ENCODE results near the gene SCEL. TPM values are rescaled to one million over a fixed set of nuclear protein-coding genes. Genes with fewer than 3 reads are reported as not detected.
"Not testable (repeated sequence)": the region's sequence is repeated elsewhere in the genome, so short reads cannot be mapped to it uniquely, and the experiment has no call there.

SCEL gene
- not detected for total RNA-seq

- no peak for DNase-seq (ENCODE audit: low spot score)
These were observed at the start of gene SCEL for GRCh38 chr13:77535448-77535847. TSS of gene SCEL (plus strand) at chr13:77535706. CDS start at chr13:77555876, 20,170 bp downstream.

GRCh38 chr13:77489566-77490337, 45.8 kb upstream of the SCEL start:
- no peak for DNase-seq (ENCODE audit: low spot score)

GRCh38 chr13:77492982-77493381, 42.5 kb upstream of the SCEL start:
- no peak for DNase-seq (ENCODE audit: low spot score)

GRCh38 chr13:77494226-77494625, 41.3 kb upstream of the SCEL start:
- no peak for DNase-seq (ENCODE audit: low spot score)

- DNase-seq (ENCODE audit: low spot score): no peak
These were observed 38.2 kb upstream of the SCEL start for GRCh38 chr13:77497350-77497749.

- no peak for DNase-seq (ENCODE audit: low spot score)
These were observed 37.7 kb upstream of the SCEL start for GRCh38 chr13:77497835-77498234.

GRCh38 chr13:77502104-77502720, 33.3 kb upstream of the SCEL start:
- DNase-seq (ENCODE audit: low spot score): no peak

- DNase-seq (ENCODE audit: low spot score): no peak
These were observed 32.1 kb upstream of the SCEL start for GRCh38 chr13:77503398-77503797.

- no peak for DNase-seq (ENCODE audit: low spot score)
These were observed 28.6 kb upstream of the SCEL start for GRCh38 chr13:77506874-77507273.

GRCh38 chr13:77507931-77508776, 27.4 kb upstream of the SCEL start:
- no peak for DNase-seq (ENCODE audit: low spot score)

- no peak for DNase-seq (ENCODE audit: low spot score)
These were observed 26.4 kb upstream of the SCEL start for GRCh38 chr13:77508959-77509620.

GRCh38 chr13:77510156-77510555, 25.4 kb upstream of the SCEL start:
- no peak for DNase-seq (ENCODE audit: low spot score)

- no peak for DNase-seq (ENCODE audit: low spot score)
These were observed 24.0 kb upstream of the SCEL start for GRCh38 chr13:77511552-77511951.

- DNase-seq (ENCODE audit: low spot score): no peak
These were observed 21.7 kb upstream of the SCEL start for GRCh38 chr13:77513719-77514335.

GRCh38 chr13:77514336-77514726, 21.2 kb upstream of the SCEL start:
- DNase-seq (ENCODE audit: low spot score): no peak

- DNase-seq (ENCODE audit: low spot score): no peak
These were observed 19.7 kb upstream of the SCEL start for GRCh38 chr13:77515785-77516184.

- no peak for DNase-seq (ENCODE audit: low spot score)
These were observed 19.1 kb upstream of the SCEL start for GRCh38 chr13:77516342-77516789.

- no peak for DNase-seq (ENCODE audit: low spot score)
These were observed 17.2 kb upstream of the SCEL start for GRCh38 chr13:77518266-77518665.

GRCh38 chr13:77519396-77519795, 16.1 kb upstream of the SCEL start:
- DNase-seq (ENCODE audit: low spot score): not testable (repeated sequence)

GRCh38 chr13:77519808-77520207, 15.7 kb upstream of the SCEL start:
- no peak for DNase-seq (ENCODE audit: low spot score)

- DNase-seq (ENCODE audit: low spot score): no peak
These were observed 14.3 kb upstream of the SCEL start for GRCh38 chr13:77521194-77521593.

Data from ureter (tissue), 1 donor.